ENCODE measurements around the gene TM2D1.

TM2D1 gene

GRCh38 chr1:61754545-61754944, 29.6 kb upstream of the TM2D1 start:
- TF ChIP-seq FOXP2 (optimal IDR thresholded peaks at IDR 0.05; ENCODE audit: borderline replicate concordance, extremely low read depth, extremely low read length, insufficient read depth) (no peak), SIN3A (IDR thresholded peaks at IDR 0.05; ENCODE audit: borderline replicate concordance, insufficient read depth, low read length) (no peak), REST (IDR thresholded peaks at IDR 0.05; ENCODE audit: insufficient read depth in 1 of 2, low read depth in 2 of 2, low read length in 2 of 2) (no peak), TAF1 (IDR thresholded peaks at IDR 0.05; ENCODE audit: borderline replicate concordance, insufficient read depth, low read length) (no peak), POLR2AphosphoS5 (IDR thresholded peaks at IDR 0.05; ENCODE audit: low read depth, low read length) (no peak)

- TF ChIP-seq REST (IDR thresholded peaks at IDR 0.05; ENCODE audit: insufficient read depth in 1 of 2, low read depth in 2 of 2, low read length in 2 of 2) (no peak), POLR2AphosphoS5 (IDR thresholded peaks at IDR 0.05; ENCODE audit: low read depth, low read length) (no peak)
Measured at GRCh38 chr1:61753998-61754508, 29.1 kb upstream of the TM2D1 start.

GRCh38 chr1:61752921-61753389, 28.0 kb upstream of the TM2D1 start:
- TF ChIP-seq REST (IDR thresholded peaks at IDR 0.05; ENCODE audit: insufficient read depth in 1 of 2, low read depth in 2 of 2, low read length in 2 of 2): no peak
- no peak for TF ChIP-seq SIN3A (IDR thresholded peaks at IDR 0.05; ENCODE audit: borderline replicate concordance, insufficient read depth, low read length)
- TF ChIP-seq POLR2AphosphoS5 (IDR thresholded peaks at IDR 0.05; ENCODE audit: low read depth, low read length): no peak
- TF ChIP-seq TAF1 (IDR thresholded peaks at IDR 0.05; ENCODE audit: borderline replicate concordance, insufficient read depth, low read length): no peak
- no peak for TF ChIP-seq FOXP2 (optimal IDR thresholded peaks at IDR 0.05; ENCODE audit: borderline replicate concordance, extremely low read depth, extremely low read length, insufficient read depth)

- TF ChIP-seq TAF1 (IDR thresholded peaks at IDR 0.05; ENCODE audit: borderline replicate concordance, insufficient read depth, low read length): no peak
- TF ChIP-seq REST (IDR thresholded peaks at IDR 0.05; ENCODE audit: insufficient read depth in 1 of 2, low read depth in 2 of 2, low read length in 2 of 2): no peak
- TF ChIP-seq FOXP2 (optimal IDR thresholded peaks at IDR 0.05; ENCODE audit: borderline replicate concordance, extremely low read depth, extremely low read length, insufficient read depth): no peak
Measured at GRCh38 chr1:61749574-61749973, 24.6 kb upstream of the TM2D1 start.

- TF ChIP-seq REST (IDR thresholded peaks at IDR 0.05; ENCODE audit: insufficient read depth in 1 of 2, low read depth in 2 of 2, low read length in 2 of 2): no peak
Measured at GRCh38 chr1:61748566-61748965, 23.6 kb upstream of the TM2D1 start.
